Pancreas (tissue), 10 donors: ENCODE data around the gene CELF1. TPM values are rescaled to one million over a fixed set of nuclear protein-coding genes. Genes with fewer than 3 reads are reported as not detected.

ENCODE experiments used
- ATAC-seq, 4 donors: fragments of 200-7000 bp; cut with Tn5 transposase; one replicate each; pipeline versions ENCODE4 v1.8.0 to v1.9.1; 2020; ENCODE audit warnings: mild to moderate bottlenecking in 4 of 4, moderate library complexity in 4 of 4
- DNase-seq, 6 donors: peaks; one replicate each; pipeline ENCODE4 v3.0.0-alpha.2; 2020
- FAIRE-seq: peaks from 2 replicates; lab custom pipeline; 2012; peaks lifted over from hg19 to GRCh38; lab: Jason Lieb, UNC
- H3K27ac ChIP-seq, 4 donors: fragments of 200-600 bp; sonication (generic); 1 replicate in 3 of 4; 2 replicates in 1 of 4; pipeline versions ENCODE4 v1.5.0 to v1.8.0; 2020
- H3K27me3 ChIP-seq, 4 donors: fragments of 200-600 bp; one replicate each; pipeline ENCODE4 v1.8.0; 2021
- H3K36me3 ChIP-seq, 3 donors: fragments of 200-600 bp; sonication (generic) in 1 of 3; one replicate each; pipeline versions ENCODE4 v1.5.0 to v1.8.0; 2020 to 2021
- H3K4me1 ChIP-seq, 3 donors: fragments of 200-600 bp; one replicate each; pipeline ENCODE4 v1.8.0; 2021
- H3K4me3 ChIP-seq, 4 donors: fragments of 200-600 bp; sonication (generic) in 2 of 4; one replicate each; pipeline versions ENCODE4 v1.5.0 to v1.8.0; 2020 to 2021
- H3K9me3 ChIP-seq, 4 donors: fragments of 200-600 bp; one replicate each; pipeline ENCODE4 v1.8.0; 2021
- CTCF ChIP-seq, 4 donors: fragments of 200-600 bp; sonication (generic) in 3 of 4; IDR thresholded peaks; one replicate each; pipeline versions ENCODE4 v1.5.0 to v1.8.0; 2021; ENCODE audit warnings: antibody characterized with exemption in 4 of 4
- WGBS, 2 donors: extraction: QIAGEN DNeasy Blood & Tissue Kit; methylation state at CpG; one replicate each; pipeline ENCODE4 v1.1.7; 2013; 5-methylcytosine and 5-hydroxymethylcytosine counted together
- intact Hi-C, 3 donors: fragments of 100-400 bp; cut with DNase I; formaldehyde crosslinking; loops; one replicate each; pipeline versions ENCODE4 v1.11.1 to v1.14.2; 2022
- polyA plus RNA-seq, 2 donors: library from polyadenylated mRNA; stranded (reverse); fragments of 200-250 nt; gene quantifications; one replicate each; pipeline ENCODE4 v1.2.3, GENCODE V29; 2013
- total RNA-seq, 6 donors: library from RNA; stranded (reverse); fragmentation: NEBNext Ultra II Directional in 4 of 6; extraction: Animal tissue kit (Norgen Biotek cat#: 25700) in 4 of 6; gene quantifications; one replicate each; pipeline versions ENCODE4 v1.2.1 to v1.2.4, GENCODE V29; 2021 to 2023
- donor health status: healthy with polysubstance abuse.
- donor health status: DM: no; HTN: no; CAD: no; lungs with moderate emphysema.
- donor health status: DM: no; HTN: no; CAD: no.
- donor health status: control.
- donor health status: control.
- donor health status: Bipolar disorder and iron deficiency.
- donor health status: DM: yes; HTN: yes; CAD: no.
- donor health status: DM: no; HTN: no; CAD: no.
- donor health status: DM: no; HTN: no; CAD: no.
- donor health status: DM: yes; HTN: yes; CAD: no.

CELF1 gene
- total and polyA plus RNA-seq, 8 donors, result 20.0 to 56.3 (median 35.9) TPM

DNA sequence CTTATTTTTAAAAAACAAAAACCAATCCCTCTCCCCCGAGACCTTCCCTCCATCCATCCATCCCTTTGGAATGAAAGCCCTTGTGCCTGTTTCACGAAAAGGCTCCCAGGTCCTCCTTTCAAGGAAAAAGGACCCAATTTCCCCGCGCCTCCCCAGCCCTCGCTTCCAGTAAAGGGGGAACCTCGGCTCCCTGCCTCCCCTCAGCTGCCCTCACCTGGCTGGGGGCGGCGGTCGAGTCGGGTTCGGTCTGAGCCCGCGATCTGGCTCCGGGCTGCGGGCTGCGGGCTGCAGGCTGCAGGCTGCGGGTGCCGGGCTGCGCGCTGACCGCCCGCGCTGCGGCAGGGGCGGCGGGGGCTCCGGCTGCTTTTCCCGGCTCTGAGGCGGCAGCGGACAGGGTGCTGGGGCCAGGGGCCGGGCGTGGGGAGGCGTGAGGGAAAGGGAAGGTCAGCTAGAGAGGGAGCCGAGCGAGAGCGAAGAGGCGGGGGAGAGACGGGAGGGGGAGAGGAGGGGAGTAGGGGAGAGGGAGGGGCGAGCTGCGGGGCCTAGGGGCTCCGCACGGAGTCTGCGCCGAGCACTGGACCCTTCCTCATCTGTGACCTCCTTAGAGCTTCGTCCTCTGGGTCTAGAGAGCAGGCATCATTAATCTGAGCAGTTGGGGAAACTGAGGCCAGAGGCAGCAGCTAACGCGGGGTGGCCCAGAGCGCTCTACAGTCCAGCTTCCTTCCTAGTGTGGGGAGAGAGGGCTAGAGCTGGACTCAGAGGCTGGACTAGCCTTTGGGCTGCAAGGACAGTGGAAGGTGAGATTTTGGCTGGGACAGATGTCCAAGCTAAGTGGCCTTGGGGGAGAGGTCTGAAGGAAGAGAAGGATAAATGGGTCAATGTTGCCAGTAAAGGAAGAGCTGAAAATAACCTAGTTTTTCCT is 41.3 kb upstream of the CELF1 start, which contains the start of gene C1QTNF4:
C1QTNF4 (minus strand) TSS at position 478 of the 922 bp plus-strand sequence. CDS start 3,601 bp downstream, outside the sequence.
- TF ChIP-seq CTCF (IDR thresholded peaks at IDR 0.05), result no peak
- no peaks in the 10 kb centered on the region for H3K36me3 ChIP-seq
- ATAC-seq, result peak in 3 of 4 donors; percentile 29 to 55 (median 32)
- intact Hi-C loops, result no loop called here
- no peaks in the 10 kb centered on the region for H3K27me3 ChIP-seq
- no peak for DNase-seq
- FAIRE-seq, result no peak
- H3K4me3 ChIP-seq, result peak within 1 kb of the TSS in 3 of 4 donors; percentile 3 to 37 (median 14)
- no peak within 1 kb of the TSS for H3K27ac ChIP-seq
- H3K9me3 ChIP-seq, result no peaks in the 10 kb centered on the region
- H3K4me1 ChIP-seq, result no peaks in the 10 kb centered on the region
- 2 to 3% methylated on average over 43 to 48 of the region's 48 CpGs for WGBS, 2 donors

- no peaks in the 10 kb centered on the region for H3K36me3 ChIP-seq
- H3K27me3 ChIP-seq, result no peaks in the 10 kb centered on the region
- DNase-seq (no peak), FAIRE-seq (no peak), ATAC-seq (peak in 1 of 4 donors; percentile 11)
- no peaks in the 10 kb centered on the region for H3K4me1 ChIP-seq
- H3K27ac ChIP-seq, result no peak overlapping the region
- H3K4me3 ChIP-seq, result no peak overlapping the region
- no peak for TF ChIP-seq CTCF (IDR thresholded peaks at IDR 0.05)
- no peaks in the 10 kb centered on the region for H3K9me3 ChIP-seq
- intact Hi-C loops, result no loop called here
- 4 to 10% methylated on average over 6 of the region's 6 CpGs for WGBS, 2 donors
Observed at GRCh38 chr11:47593492-47593933, 40.6 kb upstream of the CELF1 start.

DNA sequence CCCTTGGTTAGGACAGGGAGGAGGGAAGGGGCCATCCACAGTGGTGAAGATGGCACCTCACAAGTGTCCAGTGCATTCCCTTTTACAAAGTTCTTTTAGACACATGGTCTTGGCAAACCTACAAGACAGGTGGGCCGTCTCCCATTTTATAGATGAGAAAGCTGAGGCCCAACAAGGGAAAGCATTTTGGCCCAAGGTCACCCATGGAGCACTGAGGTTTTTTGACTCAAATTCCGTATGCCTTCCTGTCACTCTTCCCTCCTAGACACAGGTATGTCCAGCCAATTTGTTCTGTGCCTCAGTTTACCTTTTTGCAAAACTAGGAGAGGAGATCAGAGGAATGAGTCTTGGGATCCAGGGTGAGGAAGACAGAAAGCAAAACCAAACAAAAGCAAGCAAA is 40.0 kb upstream of the CELF1 start:
- WGBS, 2 donors, result 55 to 59% methylated on average over 2 of the region's 2 CpGs
- H3K27ac ChIP-seq, result no peak overlapping the region
- no peaks in the 10 kb centered on the region for H3K4me1 ChIP-seq

GRCh38 chr11:47592251-47592650 is 39.3 kb upstream of the CELF1 start:
- no peak for TF ChIP-seq CTCF (IDR thresholded peaks at IDR 0.05)
- ATAC-seq (no peak), FAIRE-seq (no peak), DNase-seq (no peak)
- intact Hi-C loops, result no loop called here
- whole genome bisulfite sequencing, 2 donors, result 70 to 84% methylated on average over 4 of the region's 4 CpGs
- Histone ChIP-seq H3K4me3 (no peak overlapping the region), H3K27me3 (no peaks in the 10 kb centered on the region), H3K9me3 (no peaks in the 10 kb centered on the region), H3K27ac (no peak overlapping the region), H3K36me3 (no peaks in the 10 kb centered on the region), H3K4me1 (no peaks in the 10 kb centered on the region)

More for the DNA sequence above, 40.0 kb upstream of the CELF1 start:
- no peak for TF ChIP-seq CTCF (IDR thresholded peaks at IDR 0.05)
- Histone ChIP-seq H3K4me3 (no peak overlapping the region), H3K27me3 (no peaks in the 10 kb centered on the region), H3K36me3 (no peaks in the 10 kb centered on the region), H3K9me3 (no peaks in the 10 kb centered on the region)
- no peak for DNase-seq
- ATAC-seq, result no peak
- no peak for FAIRE-seq
- intact Hi-C loops, result no loop called here

- Histone ChIP-seq H3K9me3 (no peaks in the 10 kb centered on the region), H3K4me1 (no peaks in the 10 kb centered on the region), H3K27ac (no peak overlapping the region), H3K4me3 (no peak overlapping the region), H3K27me3 (no peaks in the 10 kb centered on the region), H3K36me3 (no peaks in the 10 kb centered on the region)
- FAIRE-seq, result no peak
- intact Hi-C loops, result no loop called here
- no peak for TF ChIP-seq CTCF (IDR thresholded peaks at IDR 0.05)
- 63 to 69% methylated on average over 7 of the region's 7 CpGs for WGBS, 2 donors
- no peak for DNase-seq
- ATAC-seq, result no peak
Observed at GRCh38 chr11:47591764-47592163, 38.8 kb upstream of the CELF1 start.
